Endodermal cell (in vitro differentiated cells): ENCODE data around the gene CHST9. TPM values are rescaled to one million over a fixed set of nuclear protein-coding genes. Genes with fewer than 3 reads are reported as not detected.
"Not testable (repeated sequence)": the region's sequence is repeated elsewhere in the genome, so short reads cannot be mapped to it uniquely, and the experiment has no call there.

ENCODE experiments used
- DNase-seq: peaks from one replicate; pipeline ENCODE4 v3.0.0-alpha.2; 2017
- H3K27ac ChIP-seq: 2 replicates; pipeline ENCODE4 v1.5.1; 2013; ENCODE audit warnings: mild to moderate bottlenecking, low read depth, low read length, moderate library complexity
- H3K27me3 ChIP-seq: 2 replicates; pipeline ENCODE4 v1.6.1; 2013; ENCODE audit warnings: mild to moderate bottlenecking, low read length, moderate library complexity; ENCODE audit not compliant: insufficient read depth, control insufficient read depth, poor library complexity, severe bottlenecking
- H3K36me3 ChIP-seq: 2 replicates; pipeline ENCODE4 v1.7.0; 2013; ENCODE audit warnings: mild to moderate bottlenecking, low read length, moderate library complexity; ENCODE audit not compliant: control insufficient read depth, insufficient read depth
- H3K4me1 ChIP-seq: one replicate; pipeline ENCODE4 v1.7.0; 2013; ENCODE audit warnings: low read length; ENCODE audit not compliant: control insufficient read depth, insufficient read depth
- H3K4me3 ChIP-seq: 2 replicates; pipeline ENCODE4 v1.5.1; 2013; ENCODE audit warnings: mild to moderate bottlenecking, low read length, moderate library complexity
- H3K9ac ChIP-seq: 2 replicates; pipeline ENCODE4 v1.6.1; 2013; ENCODE audit warnings: mild to moderate bottlenecking, low read length, moderate library complexity; ENCODE audit not compliant: poor library complexity, severe bottlenecking; ENCODE audit errors: extremely low read depth
- H3K9me3 ChIP-seq: 2 replicates; pipeline ENCODE4 v1.6.1; 2013; ENCODE audit warnings: mild to moderate bottlenecking, low read length, moderate library complexity; ENCODE audit not compliant: control insufficient read depth
- H3K27ac Mint-ChIP-seq: 2 replicates; pipeline ENCODE4 v1.8.0; 2020; ENCODE audit warnings: mixed read lengths
- H3K27me3 Mint-ChIP-seq: 2 replicates; pipeline ENCODE4 v1.8.0; 2021; ENCODE audit warnings: mild to moderate bottlenecking, mixed read lengths; ENCODE audit not compliant: insufficient read depth
- H3K36me3 Mint-ChIP-seq: 2 replicates; pipeline ENCODE4 v1.8.0; 2020; ENCODE audit warnings: low read depth, mixed read lengths
- H3K4me1 Mint-ChIP-seq: 2 replicates; pipeline ENCODE4 v1.8.0; 2020; ENCODE audit warnings: mixed read lengths
- H3K4me3 Mint-ChIP-seq: 2 replicates; pipeline ENCODE4 v1.8.0; 2020; ENCODE audit warnings: mild to moderate bottlenecking, moderate library complexity, mixed read lengths
- H3K9me3 Mint-ChIP-seq: 2 replicates; pipeline ENCODE4 v1.8.0; 2020; ENCODE audit warnings: mild to moderate bottlenecking, mixed read lengths
- WGBS, 2 experiments: methylation state at CpG; one replicate each; pipeline versions ENCODE4 v1.1.5 to v1.1.7; 2013; ENCODE audit warnings: missing lambda C conversion rate in 2 of 2, mixed read lengths in 1 of 2; ENCODE audit not compliant: insufficient coverage in 1 of 2, insufficient read length in 1 of 2; 5-methylcytosine and 5-hydroxymethylcytosine counted together
- total RNA-seq, 2 donors: library from RNA; stranded (reverse); fragmentation: NEBNext Ultra II Directional in 1 of 2; extraction: Animal tissue kit (Norgen Biotek cat#: 25700) in 1 of 2; gene quantifications; 2 replicates in 1 of 2; 3 replicates in 1 of 2; pipeline ENCODE4 v1.2.1, GENCODE V29; 2021
- TF ChIP-seq, protein P1 (sequence below): fragments of 200-600 bp; sonication (generic); conservative IDR thresholded peaks from 2 replicates; pipeline ENCODE4 v1.5.0; 2021; ENCODE audit warnings: antibody characterized with exemption, mild to moderate bottlenecking

The CHST9 gene
- total RNA-seq, 2 donors from 2014 or later = 47.5 to 75.8 TPM

DNA sequence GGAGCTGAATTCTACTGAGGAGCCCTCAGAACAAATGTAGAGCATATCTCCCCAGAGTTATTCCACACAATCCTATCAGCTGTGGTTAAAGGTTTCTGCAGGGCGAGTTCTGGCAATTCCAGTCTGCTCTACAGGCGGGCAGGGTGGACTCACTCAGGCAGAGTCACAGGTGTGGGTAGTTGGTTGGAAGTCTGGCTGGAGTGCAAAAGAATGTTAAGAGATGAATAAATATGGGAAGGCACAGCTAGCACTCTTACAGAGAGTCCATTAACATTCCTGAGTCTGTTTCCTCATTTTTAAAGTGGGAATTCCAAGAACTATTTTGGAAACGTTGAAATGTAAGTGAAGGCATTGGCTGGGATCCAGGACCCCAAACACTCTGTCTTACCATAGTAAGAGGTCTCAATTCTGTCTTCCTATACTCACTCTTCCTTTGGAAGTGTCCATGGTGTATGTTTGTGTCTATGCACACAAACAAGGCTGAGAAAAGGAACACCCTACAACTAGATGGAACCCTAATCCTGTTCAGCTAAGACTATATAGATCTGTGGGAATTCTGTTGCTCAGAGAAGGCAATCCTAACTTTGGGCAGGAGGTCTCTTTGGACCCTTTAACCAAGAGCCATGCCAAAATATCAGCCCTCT lies 256.3 kb downstream of the CHST9 start:
- Mint-ChIP-seq H3K4me3 (no peak overlapping the region), H3K27ac (no peak overlapping the region), H3K4me1 (peaks cover 22% of the 10 kb centered on the region), H3K27me3 (no peaks in the 10 kb centered on the region), H3K9me3 (no peaks in the 10 kb centered on the region), H3K36me3 (peaks cover 22% of the 10 kb centered on the region)
- no peak for DNase-seq
- H3K27me3 ChIP-seq = no peaks in the 10 kb centered on the region
- H3K27ac ChIP-seq = no peak overlapping the region
- no peaks in the 10 kb centered on the region for H3K36me3 ChIP-seq
- 92 to 100% methylated on average over 1 to 3 of the region's 3 CpGs for WGBS, 2 experiments
- no peaks in the 10 kb centered on the region for H3K9me3 ChIP-seq
- TF ChIP-seq, protein P1, sequence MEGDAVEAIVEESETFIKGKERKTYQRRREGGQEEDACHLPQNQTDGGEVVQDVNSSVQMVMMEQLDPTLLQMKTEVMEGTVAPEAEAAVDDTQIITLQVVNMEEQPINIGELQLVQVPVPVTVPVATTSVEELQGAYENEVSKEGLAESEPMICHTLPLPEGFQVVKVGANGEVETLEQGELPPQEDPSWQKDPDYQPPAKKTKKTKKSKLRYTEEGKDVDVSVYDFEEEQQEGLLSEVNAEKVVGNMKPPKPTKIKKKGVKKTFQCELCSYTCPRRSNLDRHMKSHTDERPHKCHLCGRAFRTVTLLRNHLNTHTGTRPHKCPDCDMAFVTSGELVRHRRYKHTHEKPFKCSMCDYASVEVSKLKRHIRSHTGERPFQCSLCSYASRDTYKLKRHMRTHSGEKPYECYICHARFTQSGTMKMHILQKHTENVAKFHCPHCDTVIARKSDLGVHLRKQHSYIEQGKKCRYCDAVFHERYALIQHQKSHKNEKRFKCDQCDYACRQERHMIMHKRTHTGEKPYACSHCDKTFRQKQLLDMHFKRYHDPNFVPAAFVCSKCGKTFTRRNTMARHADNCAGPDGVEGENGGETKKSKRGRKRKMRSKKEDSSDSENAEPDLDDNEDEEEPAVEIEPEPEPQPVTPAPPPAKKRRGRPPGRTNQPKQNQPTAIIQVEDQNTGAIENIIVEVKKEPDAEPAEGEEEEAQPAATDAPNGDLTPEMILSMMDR = no peak
- H3K9ac ChIP-seq = no peak overlapping the region
- no peak overlapping the region for H3K4me3 ChIP-seq
- H3K4me1 ChIP-seq = no peaks in the 10 kb centered on the region

DNA sequence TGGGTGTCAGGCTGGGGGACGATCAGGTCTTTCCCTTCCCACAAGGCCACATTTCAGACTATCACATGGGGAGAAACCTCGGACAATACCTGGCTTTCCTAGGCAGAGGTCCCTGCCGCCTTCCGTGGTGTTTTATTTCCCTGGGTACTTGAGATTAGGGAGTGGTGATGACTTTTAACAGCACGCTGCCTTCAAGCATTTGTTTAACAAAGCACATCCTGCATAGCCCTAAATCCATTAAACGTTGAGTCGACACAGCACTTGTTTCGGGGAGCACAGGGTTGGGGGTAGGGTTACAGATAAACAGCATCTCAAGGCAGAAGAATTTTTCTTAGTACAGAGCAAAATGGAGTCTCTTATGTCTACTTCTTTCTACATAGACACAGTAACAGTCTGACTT lies 257.3 kb downstream of the CHST9 start:
- H3K27ac Mint-ChIP-seq, H3K9me3 Mint-ChIP-seq, H3K4me3 Mint-ChIP-seq, H3K9me3 ChIP-seq, H3K9ac ChIP-seq, H3K36me3 ChIP-seq, H3K27me3 ChIP-seq, H3K27ac ChIP-seq, H3K4me3 ChIP-seq, H3K4me1 ChIP-seq, H3K27me3 Mint-ChIP-seq: not testable (repeated sequence)
- WGBS, 2 experiments = 41 to 57% methylated on average over 1 to 8 of the region's 8 CpGs
- H3K36me3 Mint-ChIP-seq = peaks cover 19% of the 10 kb centered on the region
- H3K4me1 Mint-ChIP-seq = peaks cover 22% of the 10 kb centered on the region
- peak; percentile 65 for DNase-seq

- Histone ChIP-seq H3K27ac (no peak overlapping the region), H3K4me1 (no peaks in the 10 kb centered on the region), H3K36me3 (no peaks in the 10 kb centered on the region), H3K9me3 (no peaks in the 10 kb centered on the region), H3K9ac (no peak overlapping the region), H3K27me3 (no peaks in the 10 kb centered on the region), H3K4me3 (no peak overlapping the region)
- Mint-ChIP-seq H3K27ac (no peak overlapping the region), H3K27me3 (no peaks in the 10 kb centered on the region), H3K9me3 (no peaks in the 10 kb centered on the region), H3K4me3 (no peak overlapping the region), H3K36me3 (peaks cover 13% of the 10 kb centered on the region), H3K4me1 (peaks cover 22% of the 10 kb centered on the region)
- DNase-seq = no peak
- WGBS, 2 experiments = no CpG with 5 or more reads among the region's 1 CpG
- TF ChIP-seq, protein P1 = no peak
These were observed 258.9 kb downstream of the CHST9 start for GRCh38 chr18:26926066-26926675.
